Vagina (tissue), 2 donors: Measurements from ENCODE around the gene CCDC8.

Source experiments
- CTCF ChIP-seq, 3 experiments: fragments of 450-650 bp in 2 of 3; fragments of 200-600 bp in 1 of 3; sonication (generic) in 1 of 3; IDR thresholded peaks; one replicate each; pipeline ENCODE4 v1.5.1; 2017 to 2019; ENCODE audit warnings: antibody characterized with exemption in 3 of 3, mild to moderate bottlenecking in 2 of 3, moderate library complexity in 2 of 3
- POLR2AphosphoS5 ChIP-seq, 2 donors: sonication (generic); formaldehyde crosslinking; IDR thresholded peaks; one replicate each; pipeline ENCODE4 v1.9.0; 2017; ENCODE audit warnings: antibody characterized with exemption in 2 of 2, mild to moderate bottlenecking in 2 of 2, low read depth in 1 of 2; ENCODE audit not compliant: insufficient read depth in 1 of 2

GRCh38 chr19:46410205-46411087 is 2.9 kb downstream of the CCDC8 start:
- no peak for TF ChIP-seq CTCF (IDR thresholded peaks at IDR 0.05)
- no peak for TF ChIP-seq POLR2AphosphoS5 (IDR thresholded peaks at IDR 0.05; ENCODE audit: insufficient read depth in 1 of 2, low read depth in 1 of 2)
